ENCODE results near the gene SLC14A1.
"Not testable (repeated sequence)": the region's sequence is repeated elsewhere in the genome, so short reads cannot be mapped to it uniquely, and the experiment has no call there.

SLC14A1 gene

DNA sequence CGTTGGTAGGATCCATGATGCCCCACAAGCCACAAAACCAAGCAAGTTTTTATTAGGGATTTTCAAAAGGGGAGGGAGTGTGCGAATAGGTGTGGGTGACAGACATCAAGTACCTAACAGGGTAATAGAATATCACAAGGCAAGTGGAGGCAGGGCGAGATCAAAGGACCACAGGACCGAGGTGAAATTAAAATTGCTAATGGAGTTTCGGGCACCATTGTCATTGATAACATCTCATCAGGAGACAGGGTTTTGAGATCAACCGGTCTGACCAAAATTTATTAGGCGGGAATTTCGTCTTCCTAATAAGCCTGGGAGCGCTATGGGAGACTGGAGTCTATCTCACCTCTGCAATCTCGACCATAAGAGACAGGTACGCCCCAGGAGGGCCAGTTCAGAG, 33.7 kb downstream of the SLC14A1 start:
- not testable (repeated sequence) for DNase-seq (ENCODE audit: low spot score)

DNA sequence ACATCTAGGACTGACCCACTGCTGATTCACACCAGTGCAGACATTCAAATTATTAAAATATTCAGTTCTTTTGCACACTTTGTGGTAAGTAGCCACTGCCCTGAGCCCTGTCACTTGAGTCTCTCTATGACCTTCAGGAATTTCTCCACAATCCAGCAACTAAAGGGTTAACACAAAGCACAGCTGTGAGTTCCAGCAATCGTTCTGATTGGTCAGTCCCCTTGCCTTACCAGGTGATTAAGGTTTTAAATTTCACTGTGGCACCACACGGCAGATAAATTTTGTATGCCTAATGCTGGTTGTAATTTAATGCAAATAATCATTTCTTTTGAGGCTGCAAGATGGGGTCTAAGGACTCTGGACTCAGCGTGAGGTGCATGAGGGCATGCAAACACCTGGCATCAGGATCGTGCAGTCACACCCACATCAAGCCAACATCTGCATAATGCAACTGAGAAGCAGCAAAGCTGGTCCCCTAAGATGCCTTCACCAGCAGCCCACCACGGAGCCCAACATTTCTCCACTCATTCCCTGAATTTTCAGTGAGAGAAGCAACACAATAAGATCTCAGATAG, 36.6 kb downstream of the SLC14A1 start:
- no peak for DNase-seq (ENCODE audit: low spot score)

DNA sequence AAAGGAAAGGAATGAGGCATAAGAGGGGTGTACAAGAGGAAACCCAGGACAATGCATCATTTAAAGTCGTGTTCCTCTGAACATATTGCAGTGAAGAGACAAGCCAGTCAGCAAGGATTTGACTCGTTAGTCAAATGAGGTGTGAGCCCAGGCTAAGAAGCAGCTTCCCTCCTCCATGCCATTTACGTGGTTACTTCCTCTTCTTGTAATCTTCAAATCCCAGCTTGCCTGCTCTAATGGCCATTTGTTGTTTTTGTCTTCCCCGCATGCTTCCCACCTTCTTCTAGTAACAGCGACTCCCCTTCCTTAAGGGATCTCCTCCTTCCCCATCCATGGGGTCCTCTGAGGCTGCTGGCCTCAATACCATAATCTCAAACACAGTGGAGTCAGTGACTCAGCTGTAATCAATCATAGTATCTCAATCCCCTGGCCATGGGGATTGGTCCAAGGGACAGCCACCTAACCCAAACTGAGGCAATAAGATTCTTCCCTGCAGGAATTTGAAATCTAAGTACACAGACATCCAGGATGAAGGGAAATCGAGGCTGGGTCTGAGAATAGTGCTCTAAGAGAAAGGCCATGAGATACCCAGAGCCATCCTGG, 37.6 kb downstream of the SLC14A1 start:
- no peak for DNase-seq (ENCODE audit: low spot score)

DNA sequence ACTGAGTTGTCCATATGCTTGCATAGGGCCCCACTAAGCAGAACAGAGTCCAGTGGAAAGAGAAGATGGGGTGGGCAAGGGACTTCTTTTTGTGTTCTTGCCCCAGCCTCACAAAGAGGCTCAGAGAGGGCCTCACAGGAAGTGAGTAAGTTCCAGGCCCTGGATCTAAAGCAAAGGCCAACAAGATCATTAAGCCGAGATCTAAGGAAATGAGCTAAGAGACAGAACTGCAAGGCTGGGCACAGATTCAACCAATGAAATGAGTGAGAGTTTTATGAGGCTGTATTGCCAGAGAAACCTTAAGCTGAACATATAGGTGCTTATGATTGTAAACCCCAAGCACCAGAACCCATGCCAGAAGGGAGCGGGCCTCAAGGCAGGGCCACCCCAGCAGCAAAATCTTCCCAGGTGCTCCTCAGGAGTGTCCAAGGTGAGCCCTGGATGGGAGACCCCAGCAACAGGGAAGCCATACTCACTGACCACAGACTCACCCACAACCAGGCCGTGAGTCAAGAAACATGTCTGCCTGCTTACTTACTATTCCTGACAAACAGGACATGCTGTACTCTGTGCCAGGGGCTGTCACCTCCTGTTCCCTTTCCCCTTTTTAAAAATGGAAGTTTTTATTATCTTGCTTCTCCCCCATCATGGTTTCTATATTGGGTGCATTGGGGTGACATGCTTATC, 40.2 kb downstream of the SLC14A1 start:
- no peak for DNase-seq (ENCODE audit: low spot score)

DNA sequence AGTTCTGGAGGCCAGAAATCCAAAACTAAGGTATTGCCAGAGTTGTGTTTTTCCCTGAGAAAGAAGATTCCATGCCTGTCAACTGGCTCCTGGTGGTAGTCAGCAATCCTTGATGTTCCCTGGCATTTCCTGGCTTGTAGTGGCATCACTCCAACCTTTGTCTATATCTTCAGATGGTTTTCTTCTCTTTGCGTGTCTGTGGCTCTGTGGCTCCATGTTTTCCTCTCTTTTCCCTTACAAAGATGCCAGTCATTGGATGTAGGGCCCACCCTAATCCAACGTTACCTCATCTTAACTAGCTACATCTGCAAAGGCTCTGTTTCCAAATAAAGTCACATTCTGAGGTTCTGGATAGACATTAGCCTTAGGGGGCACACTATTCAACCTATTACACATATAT, 41.8 kb downstream of the SLC14A1 start:
- DNase-seq (ENCODE audit: low spot score): no peak

DNA sequence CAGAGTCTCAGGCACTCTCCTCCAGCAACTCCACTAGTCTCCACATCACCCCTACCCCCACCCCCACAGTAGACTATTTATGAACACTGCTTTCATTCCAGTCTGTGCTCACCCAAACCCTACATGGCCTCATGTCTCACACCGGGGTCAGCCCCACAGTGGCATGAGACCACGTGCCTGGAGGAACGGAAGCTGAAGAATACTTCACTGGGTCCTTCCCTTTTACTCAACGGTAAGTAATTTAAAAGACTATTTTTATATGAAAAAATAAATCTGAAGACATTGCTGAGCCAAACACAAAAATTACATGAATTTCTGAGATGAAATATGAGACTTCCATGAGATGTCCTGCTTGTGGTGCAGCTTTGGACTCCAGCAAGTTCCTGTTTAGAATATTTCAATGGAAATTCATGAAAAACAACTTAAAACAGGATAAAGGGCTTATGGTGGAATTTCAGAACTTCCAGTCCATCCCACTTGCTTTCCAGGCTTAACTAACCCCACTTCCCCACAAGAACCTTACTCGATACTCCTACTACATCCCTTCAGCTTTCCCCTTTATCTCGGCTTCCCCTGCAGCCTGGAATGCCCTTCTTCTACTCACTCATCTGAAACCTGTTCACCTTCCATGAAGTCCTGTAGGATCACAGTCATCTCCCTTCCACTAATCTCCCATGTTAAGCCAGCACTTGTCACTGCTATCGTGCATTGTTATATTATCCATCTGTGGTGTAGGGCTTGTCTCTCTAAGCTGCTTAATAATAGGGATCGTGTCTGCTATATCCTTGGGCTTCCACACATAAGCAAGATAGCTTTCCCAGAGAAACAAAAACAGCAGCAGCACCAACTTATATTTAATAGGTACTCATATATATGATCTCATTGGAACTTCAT, 47.9 kb downstream of the SLC14A1 start:
- DNase-seq (ENCODE audit: low spot score): no peak

DNA sequence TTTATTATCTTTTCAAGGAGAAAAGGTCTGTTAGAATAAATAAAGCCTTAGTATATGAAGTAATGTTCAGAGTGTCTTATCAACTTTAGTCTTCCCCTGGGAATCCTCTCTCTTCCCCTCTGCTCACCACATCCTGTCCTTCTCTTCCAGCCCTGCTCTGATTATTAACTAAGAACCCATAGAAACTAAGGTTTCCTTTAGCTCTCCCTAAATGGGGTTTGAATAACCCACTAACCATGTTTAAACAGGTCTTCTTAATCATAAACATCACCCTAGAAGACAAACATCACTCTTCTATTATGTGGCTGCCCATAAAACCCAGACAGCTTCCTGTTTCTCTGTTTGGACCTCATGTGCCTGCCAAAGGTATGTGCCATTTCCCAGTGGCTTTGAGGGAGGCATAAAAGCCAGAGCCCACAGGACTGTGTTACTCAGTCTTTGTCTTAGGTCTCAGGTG, 50.1 kb downstream of the SLC14A1 start:
- DNase-seq (ENCODE audit: low spot score): peak; percentile 33

DNA sequence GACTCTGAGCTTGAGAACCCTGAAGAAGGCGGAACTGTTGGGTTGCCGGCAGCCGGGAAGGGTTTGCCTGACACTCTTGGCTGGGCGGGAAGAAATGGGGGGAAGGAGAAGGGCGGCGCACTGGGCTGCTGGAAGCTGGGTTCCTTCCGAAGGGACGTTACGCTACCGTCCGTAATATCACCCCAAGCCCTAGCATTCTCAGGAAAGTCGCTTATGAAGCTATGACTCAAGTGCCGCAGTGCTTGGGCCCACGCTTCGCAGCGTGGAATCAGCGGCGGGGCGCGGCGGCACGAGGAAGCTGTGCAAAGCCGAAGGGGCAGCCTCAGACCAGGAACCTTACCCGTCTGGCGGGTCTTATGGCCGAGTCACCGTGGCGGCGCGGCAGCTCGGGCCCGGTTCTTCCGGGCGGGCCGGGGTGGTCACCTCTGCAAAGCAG, 51.3 kb downstream of the SLC14A1 start:
- DNase-seq (ENCODE audit: low spot score): peak; percentile 38

DNA sequence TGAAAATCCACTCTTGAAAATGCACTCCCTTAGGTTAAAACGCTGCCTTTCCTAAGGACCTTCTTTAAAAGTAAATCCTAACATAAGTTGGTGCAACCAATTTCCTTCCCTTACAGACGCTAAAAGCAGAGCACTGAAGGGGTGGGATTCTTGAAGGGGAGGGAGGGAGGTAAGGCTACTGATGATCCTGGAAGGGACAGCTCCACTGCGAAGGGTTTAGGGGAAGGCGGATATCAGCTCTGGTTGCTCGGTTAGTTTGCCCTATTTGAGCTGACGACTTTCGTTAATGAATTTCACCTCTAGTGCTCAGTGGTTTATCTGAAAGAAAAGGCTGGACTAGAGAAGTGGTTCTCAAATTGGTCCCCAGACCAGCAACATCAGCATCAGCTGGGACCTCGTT, 51.8 kb downstream of the SLC14A1 start:
- no peak for DNase-seq (ENCODE audit: low spot score)

DNA sequence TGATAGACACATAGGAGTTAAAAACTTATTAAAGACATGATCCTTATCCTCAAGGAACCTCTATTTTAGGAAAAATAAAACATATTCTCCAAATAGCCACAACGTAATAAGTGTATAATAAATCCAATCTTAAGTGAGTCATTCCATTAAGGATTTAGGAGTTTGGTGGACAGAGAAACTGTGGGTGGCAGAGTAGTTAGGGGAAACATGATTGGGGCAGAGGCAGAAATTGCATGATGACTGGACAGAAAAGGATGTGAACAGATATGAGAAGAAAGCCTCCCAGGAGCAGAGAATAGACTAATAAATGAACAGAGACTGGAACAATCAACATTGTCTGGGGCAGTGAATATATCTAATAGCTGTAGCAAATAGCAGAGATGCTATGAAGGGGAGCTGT, 53.4 kb downstream of the SLC14A1 start:
- no peak for DNase-seq (ENCODE audit: low spot score)

DNA sequence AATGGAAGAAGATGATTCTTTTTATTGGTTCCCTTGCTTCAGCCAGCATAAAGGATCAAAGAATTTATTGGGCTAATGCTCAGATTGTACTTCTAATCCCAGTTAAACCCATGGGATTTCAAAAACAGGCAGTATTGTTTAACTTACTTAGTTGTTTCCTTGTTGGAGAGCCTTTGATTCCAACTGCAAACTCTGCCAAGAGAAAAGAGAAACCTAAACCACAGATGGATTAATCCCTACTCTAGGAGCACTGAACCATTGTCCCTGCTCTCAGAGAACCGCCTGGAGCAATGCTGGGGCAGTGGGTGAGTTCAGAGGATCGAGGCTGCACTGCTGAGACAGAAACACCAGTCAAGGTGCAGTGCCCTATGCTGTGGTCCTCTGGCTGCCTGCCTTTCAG, 56.6 kb downstream of the SLC14A1 start:
- no peak for DNase-seq (ENCODE audit: low spot score)

DNA sequence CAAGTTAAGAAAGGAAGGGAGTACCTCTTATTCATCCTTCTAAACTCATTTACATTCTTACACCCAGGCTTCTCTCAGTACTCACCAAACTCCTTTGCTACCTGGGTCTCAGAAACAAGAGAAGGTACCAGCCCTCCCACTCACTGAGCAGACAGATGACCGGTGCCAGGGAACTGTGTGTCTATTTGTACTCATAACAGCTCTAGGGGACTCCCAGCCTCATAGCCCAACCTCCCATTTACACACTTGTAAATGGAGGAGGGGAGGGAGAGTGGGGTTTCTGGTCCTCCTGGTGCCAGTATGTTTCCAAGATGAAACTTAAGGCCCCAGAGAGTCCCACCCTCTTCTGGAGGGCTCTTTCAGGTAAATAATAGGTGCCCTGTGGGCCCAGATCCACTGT, 58.7 kb downstream of the SLC14A1 start:
- no peak for DNase-seq (ENCODE audit: low spot score)

DNA sequence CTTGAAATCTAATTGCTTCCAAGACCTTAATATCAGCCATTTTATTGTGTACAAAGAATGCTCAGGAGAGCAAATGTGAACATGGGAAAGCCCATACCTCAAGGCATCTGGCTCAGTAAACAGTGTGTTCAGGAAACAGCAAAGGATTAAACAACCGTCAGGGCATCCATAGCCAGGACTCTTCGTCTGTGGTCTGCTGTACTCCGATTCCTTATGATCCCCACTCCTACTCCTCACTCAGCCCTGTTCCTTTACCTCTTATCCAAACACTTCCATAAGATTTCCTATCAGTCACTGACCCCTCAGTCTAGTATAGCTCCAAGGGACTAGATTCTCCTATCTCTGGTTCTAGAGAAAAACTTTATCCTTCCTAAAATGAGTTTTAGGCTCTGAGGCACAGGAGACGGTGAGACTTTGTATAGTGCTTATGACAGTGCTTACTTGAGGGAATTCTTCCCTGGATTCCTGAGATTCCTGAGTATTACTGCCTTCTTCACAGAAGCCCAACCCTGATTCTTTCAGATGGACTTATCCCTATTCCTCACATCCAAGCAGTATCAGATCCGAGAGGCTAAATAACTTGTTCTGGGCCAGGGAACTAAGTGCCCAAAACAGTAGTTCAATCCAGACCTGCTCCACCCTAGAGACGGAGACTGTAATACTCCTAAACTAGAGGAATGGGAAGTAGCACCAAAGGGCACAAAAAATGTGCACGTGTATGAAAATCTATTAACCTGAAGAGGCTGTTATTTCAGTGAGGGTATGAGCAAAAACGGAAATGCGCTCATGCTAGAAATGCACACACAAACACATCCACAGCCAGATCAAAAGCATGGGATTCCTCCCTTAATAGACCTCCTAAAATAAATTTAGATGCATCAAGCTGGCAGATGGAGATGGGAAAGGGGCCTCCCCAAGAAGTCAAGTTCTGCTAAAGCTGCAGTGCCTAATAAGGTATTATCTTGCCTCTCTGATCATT, 59.4 kb downstream of the SLC14A1 start:
- DNase-seq (ENCODE audit: low spot score): no peak

DNA sequence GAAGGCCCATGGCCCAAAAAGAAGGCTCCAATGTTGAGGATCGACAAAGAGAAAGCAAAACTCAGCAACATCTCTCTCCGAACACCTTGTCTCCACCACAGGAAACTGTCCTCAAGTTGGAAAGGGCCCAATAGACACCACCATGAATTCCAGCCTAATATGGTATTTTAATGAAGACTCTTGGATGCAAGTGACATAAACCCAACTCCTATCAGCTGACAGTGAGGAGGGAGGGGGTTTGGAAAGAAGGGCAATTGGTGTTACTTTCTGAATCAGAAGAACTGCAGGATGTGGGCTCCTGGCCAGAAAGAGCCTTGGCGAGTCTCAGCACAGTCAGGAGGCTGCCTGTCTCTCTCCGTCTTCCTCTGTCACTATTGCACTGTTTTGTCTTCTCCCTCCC, 61.2 kb downstream of the SLC14A1 start:
- no peak for DNase-seq (ENCODE audit: low spot score)

DNA sequence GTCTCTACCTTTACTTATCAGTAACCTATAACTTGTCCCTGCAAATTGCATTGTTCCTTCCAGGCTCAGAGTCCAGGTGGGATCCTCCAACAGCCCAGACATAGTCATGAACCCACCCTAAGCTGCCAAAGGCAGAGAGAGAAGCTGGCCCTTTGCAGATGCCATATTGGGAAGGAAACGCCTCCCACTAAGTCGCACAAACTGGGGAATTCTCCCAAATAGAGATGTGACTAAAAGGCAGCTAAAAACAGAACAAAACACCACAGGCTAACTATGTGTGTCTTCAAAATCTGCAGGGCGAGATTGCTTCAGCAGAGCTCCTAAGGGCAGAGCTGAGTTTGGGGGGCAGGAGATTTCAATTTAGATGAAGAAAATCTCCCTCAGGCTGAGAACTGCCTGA, 63.0 kb downstream of the SLC14A1 start:
- DNase-seq (ENCODE audit: low spot score): no peak

DNA sequence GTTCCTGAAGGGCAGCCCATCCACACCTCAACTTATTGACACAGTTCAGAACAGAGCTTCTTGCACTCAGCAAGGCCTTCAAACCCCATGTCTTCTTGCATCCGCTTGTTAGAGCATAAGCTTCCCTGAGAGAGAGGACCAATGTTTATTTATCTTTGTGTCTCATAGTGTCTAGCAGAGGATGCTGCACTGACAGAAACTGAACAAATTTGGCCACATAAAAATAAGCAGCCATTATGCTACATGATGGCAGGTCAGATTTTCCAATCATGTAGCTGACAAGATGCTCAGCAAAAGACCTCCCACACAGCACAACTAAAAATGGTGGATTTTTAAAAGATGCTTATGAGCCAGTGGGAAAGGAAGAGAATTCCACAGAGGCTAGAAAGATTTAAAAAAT, 63.4 kb downstream of the SLC14A1 start:
- DNase-seq (ENCODE audit: low spot score): no peak

DNA sequence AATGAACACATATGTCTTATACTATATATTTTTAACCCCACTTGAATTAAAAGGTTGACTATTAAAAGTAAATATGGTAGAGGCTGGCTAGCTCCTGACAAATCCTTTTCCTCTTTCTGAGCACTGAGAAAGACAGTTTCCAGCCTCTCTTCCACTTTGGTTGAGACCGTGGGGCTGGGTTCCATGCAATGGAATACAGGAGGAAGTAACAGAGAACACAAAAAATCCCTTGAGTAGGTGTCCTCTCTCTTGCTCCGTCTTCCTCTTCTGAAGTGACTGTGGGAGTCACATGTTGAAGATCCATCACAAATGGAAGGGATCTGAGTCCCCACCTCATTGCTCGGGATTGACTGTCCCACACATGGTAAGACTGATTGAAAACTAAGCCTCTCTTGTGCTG, 64.9 kb downstream of the SLC14A1 start:
- no peak for DNase-seq (ENCODE audit: low spot score)

DNA sequence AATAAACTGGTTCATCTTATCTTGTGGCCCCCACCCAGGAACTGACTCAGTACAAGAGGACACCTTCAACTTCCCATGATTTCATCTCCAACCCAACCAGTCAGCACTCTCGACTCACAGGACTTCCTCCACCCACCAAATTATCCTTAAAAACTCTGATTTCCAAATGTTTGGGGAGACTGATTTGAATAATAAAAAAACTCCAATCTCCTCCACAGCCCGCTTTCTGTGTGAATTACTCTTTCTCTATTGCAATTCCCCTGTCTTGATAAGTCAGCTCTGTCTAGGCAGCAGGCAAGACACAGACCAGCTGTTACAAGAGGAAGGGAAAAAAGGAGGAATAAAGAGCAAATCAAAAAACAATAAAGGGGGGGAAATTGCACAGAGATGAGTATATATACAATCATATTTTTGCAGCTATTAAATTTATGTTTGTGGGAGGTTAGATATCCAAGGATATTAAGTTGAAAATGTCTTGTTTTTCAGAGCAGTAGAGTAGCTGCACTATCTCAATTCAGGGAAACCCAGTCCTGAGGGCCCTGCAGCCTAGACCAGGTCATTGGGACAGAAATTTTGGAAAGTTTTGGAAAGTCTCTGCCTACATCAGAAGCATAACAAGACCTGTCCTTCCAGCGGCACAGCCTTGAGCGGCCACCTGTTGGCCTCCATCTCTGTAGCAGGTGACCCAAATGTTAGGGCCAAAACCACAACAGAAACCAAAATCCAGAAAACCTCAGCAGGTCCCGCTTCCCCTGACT, 68.7 kb downstream of the SLC14A1 start:
- DNase-seq (ENCODE audit: low spot score): no peak

DNA sequence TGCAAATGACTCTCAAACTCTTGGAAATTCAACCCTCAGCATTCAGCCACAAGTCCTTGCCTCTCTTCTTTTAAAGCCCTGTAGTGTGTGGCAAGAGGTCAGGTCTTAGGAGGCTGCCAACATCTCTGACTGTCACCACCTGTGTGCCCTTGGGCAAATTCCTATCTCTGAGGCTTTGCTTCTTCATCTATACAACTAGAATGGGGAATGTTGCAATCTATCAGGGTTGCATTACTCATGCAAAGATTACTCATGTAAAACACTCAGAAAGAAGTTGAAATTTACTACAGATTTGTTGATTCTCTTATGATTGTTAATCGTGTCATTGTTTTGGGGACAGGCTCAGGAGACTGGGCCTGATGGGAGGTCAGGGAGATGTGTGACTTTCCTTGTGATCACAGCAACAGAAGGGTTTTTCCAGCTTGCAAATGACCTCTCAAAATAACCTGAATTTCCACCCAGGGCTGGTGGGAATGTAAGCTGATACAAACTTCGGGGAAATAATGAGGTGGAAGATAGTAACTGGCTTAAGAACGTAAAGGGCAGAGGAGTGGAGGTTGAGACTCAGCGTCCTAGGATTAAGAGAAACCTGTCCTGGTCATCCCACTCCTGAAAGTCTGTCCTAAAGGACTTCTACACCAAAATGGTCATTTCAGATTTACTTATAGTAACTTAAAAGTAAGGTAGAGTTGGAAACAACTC, 69.4 kb downstream of the SLC14A1 start:
- no peak for DNase-seq (ENCODE audit: low spot score)

DNA sequence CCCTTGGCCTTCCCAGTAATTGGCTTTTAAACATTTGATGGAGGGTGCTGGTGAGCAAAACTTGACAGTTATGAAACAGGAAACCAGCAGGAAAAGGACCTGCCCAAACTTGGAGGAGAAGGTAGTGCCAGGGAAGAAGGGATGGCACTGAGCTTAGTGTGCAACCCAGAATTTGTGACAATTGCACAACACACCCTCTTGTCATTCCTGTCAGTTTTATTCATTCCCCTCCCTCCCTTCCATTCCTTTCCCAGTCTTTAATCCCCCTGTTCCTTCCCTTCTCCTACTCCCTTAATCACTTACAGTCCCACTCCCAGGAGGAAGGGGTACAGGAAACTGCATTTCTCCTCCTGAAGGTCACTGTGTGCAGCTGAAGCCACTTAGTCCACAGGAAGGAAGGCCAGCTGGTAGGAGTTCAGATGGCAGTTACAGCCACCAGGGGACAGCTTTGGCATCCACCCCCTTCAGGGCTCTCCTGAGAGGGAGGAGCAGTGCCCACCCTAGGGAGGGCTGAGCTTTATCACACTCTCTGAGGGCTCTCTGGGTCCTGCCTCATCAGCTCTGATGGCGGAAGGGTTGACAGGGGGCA, 77.5 kb downstream of the SLC14A1 start:
- no peak for DNase-seq (ENCODE audit: low spot score)

All from CD4-positive, alpha-beta T cell treated with Interleukin-15 for 4 hours (primary cell).